ENCODE measurements around the gene TMEM161A.
A peak's percentile ranks its signal among the peaks of the same experiment; 100 is the strongest.
"Not testable (repeated sequence)": the region's sequence is repeated elsewhere in the genome, so short reads cannot be mapped to it uniquely, and the experiment has no call there.

Gene TMEM161A

GRCh38 chr19:19138109-19138981 is at the start of gene TMEM161A:
Gene TMEM161A, minus strand, starts transcription at chr19:19138478. Its CDS starts 50 bp downstream, at chr19:19138428.
- DNase-seq = peak; percentile 94

DNA sequence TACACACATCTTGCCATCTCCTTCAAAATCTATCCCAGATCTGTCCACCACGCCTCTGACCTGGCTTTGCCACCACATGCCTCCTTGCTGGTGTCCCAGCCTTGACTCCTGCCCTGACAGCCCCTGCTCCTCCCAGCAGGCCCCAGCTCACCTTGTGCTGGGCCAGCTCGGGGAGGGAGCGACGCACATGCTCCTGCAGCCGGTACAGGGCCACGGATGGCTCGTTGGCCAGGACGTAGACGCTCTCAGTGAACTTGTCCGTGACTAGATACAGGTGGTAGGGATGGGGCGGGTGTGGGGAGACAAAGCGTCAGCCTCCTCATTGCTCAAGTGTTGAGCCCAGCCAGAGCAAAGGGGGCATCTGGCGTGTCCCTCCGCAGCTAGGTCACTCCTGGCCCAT is 48.5 kb upstream of the TMEM161A start:
- no peak for DNase-seq

- DNase-seq = peak; percentile 47
Observed at GRCh38 chr19:19185853-19186740, 47.8 kb upstream of the TMEM161A start.

- no peak for DNase-seq
Observed at GRCh38 chr19:19181488-19181998, 43.3 kb upstream of the TMEM161A start.

DNA sequence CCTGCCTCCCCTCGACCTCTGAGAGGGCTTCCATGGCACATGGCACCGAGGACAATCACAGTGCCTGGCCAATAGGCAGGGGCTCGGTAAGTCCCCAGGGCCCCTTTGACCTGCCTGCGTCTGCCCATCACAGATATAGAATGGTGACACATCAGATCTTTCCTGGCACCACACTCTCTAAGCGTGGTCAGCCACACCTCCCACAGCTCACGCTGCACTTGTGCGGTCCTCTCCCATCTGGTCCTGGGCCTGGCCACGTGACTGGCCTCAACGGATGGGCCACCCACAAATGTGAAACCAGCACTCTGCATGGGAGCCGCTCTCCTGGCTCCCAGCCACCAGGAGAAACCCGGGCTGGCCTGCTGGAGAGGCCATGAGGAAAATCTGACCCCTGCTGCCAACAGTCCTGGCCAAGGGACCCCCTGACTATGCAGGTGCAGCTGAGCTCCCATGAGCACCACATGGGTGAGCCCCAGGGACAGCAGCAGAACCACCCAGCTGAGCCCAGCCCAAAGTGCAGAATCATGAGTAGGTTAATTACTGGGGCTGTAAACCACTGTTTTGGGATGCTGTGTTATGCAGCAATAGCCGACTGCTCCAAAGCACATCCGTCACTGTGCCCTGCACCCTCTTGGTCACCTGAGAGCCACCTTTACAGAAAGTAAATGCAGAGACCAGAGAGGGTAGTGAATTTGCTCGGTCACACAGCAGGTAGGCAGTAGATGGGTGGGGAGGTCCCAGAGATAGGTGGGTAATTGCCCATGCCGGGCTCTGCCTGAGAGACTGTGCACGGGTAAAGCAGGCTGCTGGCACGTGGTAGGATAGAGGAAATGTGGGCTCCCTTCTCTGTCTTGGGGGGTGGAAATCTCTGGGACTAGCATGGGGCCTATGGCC is 41.5 kb upstream of the TMEM161A start:
- DNase-seq = no peak

- no peak for DNase-seq
Observed at GRCh38 chr19:19176950-19177349, 38.7 kb upstream of the TMEM161A start.

DNA sequence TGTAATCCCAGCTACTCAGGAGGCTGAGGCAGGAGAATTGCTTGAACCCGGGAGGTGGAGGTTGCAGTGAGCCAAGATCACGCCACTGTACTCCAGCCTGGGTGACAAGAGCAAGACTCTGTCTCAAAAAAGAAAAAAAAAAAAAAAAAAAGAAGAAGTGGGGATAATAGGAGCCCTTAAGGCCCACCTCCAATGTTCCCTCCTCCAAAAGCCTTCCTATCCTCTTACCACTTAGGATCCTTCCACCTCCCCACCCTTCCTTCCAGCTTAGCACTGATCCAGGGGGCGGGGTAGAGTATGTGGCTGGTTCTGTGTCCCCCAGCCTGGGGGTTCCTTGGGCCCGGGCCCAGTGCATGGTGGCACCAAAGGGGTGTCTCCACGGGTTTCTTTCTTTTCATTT is 35.0 kb upstream of the TMEM161A start:
- DNase-seq = not testable (repeated sequence)

- no peak for DNase-seq
Observed at GRCh38 chr19:19171821-19172532, 33.7 kb upstream of the TMEM161A start.

DNA sequence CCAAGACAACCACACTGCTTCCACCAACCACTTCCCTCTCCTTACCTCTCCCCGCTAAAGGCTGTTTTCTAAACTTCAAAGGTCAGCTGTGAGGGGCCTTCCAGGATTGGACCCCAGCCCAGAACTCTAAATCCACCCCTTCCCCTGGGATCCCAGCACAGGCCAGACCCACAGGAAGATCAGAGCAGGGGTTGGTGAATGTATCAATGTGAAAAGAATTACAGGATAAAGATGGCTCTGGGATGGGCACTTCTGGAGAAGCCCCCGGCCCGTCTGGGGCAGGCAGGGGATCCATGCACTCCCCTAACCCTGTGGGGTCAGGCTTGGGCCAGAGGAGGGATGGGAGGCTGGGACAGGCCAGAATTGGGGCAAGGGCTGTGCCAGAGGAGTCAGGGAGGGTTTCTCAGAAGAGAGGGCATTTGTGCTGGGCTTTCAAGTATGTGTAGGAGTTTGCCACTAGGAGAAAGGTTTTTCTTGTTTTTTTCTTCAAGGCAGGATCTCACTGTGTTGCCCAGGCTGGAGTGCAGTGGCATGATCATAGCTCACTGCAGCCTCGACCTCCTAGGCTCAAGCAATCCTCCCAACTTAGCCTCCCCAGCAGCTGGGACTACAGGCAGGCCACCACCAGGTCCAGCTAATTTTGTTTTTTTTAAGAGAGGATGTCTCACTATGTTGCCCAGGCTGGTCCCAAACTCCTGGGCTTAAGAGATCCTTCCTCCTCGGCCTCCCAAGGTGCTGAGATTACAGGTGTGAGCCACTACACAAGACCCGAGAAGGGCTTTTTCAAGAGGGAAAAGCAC is 32.8 kb upstream of the TMEM161A start:
- DNase-seq = no peak

DNA sequence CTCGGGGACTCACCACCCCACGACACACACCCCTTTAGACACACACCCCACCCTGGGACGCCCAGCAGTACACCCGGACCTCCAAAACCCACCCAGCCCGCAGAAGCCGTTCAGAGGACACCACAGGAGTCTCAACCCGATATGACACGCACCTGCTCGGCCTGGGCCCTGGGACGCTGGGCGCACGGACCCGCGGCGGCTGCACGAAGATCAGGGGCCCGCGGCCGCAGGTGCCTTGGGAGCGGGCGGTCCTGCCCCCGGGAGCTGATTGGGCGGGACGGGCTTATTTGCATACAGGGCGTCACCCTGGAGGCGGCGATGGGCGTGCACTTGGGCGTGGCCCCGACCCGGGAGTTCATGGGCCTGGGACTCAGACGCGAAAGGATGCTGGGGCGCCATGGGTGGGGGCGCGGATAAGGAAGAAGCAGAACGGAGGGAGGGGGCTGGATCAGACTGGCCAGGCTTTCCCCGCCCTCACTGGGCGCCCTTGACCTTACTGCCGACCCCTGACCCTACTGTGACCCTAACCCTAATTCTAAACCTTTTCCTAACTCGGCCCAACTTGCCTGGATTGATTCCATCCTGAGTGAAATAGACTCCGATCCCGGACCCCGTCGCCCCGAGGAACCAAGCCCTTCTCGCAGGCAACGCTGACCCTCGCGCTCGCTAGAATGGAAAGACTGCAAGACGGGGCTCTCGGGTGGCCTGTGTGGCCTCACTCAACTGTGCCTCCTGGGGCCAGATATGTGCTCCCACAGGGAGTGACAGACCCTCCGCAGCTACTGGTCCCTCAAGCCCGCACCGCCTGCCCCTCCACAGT is 32.0 kb upstream of the TMEM161A start, which contains the start of gene MEF2B:
MEF2B (minus strand) TSS at position 211 of the 820 bp plus-strand sequence. CDS start 19,528 bp downstream, outside the sequence.
- DNase-seq = peak; percentile 77

GRCh38 chr19:19169236-19170052 is 31.2 kb upstream of the TMEM161A start:
- DNase-seq = no peak

DNA sequence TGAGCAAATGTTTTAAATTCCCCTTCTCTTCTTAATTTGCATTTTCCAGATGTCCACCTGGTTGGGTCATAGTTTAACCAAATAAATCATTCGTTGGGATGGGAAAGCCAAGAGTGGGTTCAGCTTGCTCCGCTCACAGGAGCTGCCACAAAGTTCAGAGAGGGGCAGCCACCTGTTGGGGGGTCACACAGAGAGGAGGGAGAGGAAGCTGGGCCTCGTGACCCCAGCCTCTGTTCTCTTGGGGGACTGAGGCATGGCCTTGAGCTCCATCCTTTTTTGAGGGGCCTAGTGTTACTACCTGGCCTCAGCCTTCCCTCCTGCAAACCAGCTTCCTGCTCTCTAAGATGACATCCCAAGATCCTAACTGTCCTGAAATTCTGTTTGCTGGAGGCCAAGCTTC is 29.3 kb upstream of the TMEM161A start:
- no peak for DNase-seq

GRCh38 chr19:19165396-19165795 is 27.1 kb upstream of the TMEM161A start:
- no peak for DNase-seq

DNA sequence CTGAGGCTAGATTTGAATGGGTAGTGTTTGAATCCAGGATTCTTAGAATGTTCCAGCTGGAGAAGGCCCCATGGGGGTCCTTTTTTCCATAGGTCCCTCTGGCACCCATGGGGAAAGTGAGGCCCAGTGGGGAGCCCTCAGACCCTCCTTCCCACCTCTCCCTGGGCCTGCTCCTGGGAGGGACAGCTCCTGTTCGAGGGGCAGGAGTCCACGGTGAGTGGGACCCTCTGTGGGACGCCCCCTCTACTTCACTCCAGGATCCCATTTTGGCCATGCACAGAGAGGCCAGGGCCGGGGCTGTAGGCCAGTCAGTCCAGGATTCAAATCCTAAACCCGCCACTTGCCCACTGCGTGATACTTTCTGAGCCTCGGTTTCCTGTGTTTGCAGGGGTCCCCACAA is 24.2 kb upstream of the TMEM161A start:
- DNase-seq = no peak

DNA sequence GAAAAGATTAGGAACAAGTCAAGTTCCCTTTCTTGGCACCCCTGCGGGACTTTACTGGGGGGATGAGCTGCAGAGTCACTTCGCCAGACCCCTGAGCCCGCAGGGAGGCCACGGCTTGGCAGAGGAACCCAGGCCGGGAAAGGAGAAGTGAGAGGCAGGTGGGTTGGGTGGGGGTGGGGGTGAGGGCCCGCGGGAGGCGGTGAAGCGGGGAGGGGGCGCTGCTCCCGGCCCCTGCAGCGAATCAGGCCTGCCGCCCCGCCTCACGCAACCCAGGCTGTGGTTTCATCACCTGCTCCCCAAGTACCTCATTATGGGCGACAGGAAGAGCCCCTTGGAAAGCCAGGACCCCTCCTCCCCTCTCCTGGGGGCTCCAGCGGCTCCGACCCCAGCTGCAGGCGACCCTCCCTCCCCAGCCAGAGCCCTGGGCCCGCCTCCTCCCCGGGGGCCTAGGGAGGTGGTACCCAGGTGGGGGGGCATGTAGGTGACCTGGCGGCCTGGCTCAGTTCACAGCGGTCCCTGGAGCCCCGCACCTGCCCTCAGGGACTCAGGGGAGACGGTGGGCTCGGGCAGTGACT is 22.3 kb upstream of the TMEM161A start:
- DNase-seq = no peak

GRCh38 chr19:19159534-19159933 is 21.3 kb upstream of the TMEM161A start:
- no peak for DNase-seq

GRCh38 chr19:19157808-19158207 is 19.5 kb upstream of the TMEM161A start:
- no peak for DNase-seq

DNA sequence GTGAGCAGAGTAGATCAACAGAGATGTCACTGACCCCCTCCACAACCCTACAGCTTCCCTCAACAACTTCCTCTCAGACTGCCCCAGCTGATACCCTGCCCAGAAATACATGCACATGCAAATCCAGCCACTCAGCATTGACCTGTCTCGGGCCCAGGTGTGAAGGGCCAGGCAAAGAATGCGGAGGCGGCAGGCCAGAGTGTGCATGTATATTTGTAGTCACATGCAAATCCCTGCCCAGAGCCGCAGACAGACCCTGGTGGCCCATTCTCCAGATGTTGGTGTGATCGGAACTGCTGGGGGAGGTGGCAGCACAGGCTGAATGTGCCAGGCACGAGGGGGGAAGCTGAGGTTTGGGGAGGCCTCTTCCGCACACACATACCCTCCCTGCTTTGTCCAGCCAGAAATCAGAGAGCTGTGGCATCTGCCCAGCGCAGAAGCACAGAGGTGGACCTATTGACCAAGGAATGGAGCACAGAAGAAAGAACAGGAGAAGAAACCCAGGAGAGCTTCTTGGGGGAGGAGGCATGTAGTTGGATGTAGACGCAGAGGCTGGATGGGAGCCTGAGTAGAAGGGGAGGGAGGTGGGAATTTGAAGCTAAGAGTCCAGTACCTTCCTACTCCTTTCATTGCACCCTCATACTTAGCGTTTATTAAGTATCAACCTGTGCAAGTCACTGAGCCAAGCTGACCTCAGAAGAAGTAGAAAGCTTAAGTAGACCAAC is 17.4 kb upstream of the TMEM161A start:
- DNase-seq = no peak
